ENCODE results near the gene LARGE1. TPM values are rescaled to one million over a fixed set of nuclear protein-coding genes. Genes with fewer than 3 reads are reported as not detected.

Gene LARGE1
- total RNA-seq, 1 donor, result 15.0 TPM

- H3K4me3 ChIP-seq (ENCODE audit: low read depth, low read length), result no peak overlapping the region
- no peak for TF ChIP-seq CTCF (IDR thresholded peaks at IDR 0.05; ENCODE audit: insufficient read depth, low read length)
- no peak for DNase-seq (ENCODE audit: low read depth)
These were observed 337.4 kb downstream of the LARGE1 start for GRCh38 chr22:33582822-33583400.

DNA sequence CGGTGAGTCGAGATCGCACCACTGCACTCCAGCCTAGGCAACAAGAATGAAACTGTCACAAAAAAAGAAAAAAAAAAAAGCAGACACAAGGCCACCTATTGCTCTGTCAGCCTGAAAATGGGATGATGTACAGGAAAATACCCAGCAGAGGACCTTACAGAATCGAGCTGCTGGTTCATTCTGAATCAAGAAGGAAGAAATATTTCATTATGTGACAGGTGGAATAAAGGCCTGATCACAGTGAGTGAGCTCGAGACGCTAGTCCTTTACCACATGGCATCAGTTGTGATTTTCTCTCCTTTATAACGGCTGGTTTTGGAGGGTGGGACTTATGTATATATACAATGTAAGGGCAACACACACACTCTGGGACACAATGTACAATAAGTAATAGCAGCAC lies 340.0 kb downstream of the LARGE1 start:
- no peak for DNase-seq (ENCODE audit: low read depth)
- no peak overlapping the region for H3K4me3 ChIP-seq (ENCODE audit: low read depth, low read length)
- no peak for TF ChIP-seq CTCF (IDR thresholded peaks at IDR 0.05; ENCODE audit: insufficient read depth, low read length)

- peak; percentile 57 for DNase-seq (ENCODE audit: low read depth)
- peak; percentile 97 for TF ChIP-seq CTCF (IDR thresholded peaks at IDR 0.05; ENCODE audit: insufficient read depth, low read length)
- H3K4me3 ChIP-seq (ENCODE audit: low read depth, low read length), result no peak overlapping the region
These were observed 340.7 kb downstream of the LARGE1 start for GRCh38 chr22:33579448-33580093.

DNA sequence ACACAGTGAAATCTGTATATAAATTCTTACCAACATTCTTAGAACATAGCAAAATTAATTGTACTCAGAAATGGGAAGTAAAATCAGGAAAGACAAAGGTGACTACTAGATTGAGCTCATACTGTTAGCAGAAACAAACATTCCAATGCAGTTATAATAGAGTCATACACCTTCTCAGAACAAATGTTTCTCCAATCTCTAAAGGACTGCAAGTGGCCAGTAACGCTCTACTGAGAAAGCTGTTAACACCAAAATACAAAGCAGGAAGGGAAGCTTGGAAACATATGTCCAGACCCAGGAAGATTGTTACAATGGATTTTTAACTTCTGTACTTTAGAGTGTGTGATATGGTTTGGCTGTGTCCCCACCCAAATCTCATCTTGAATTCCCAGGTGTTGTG lies 341.5 kb downstream of the LARGE1 start:
- H3K4me3 ChIP-seq (ENCODE audit: low read depth, low read length), result no peak overlapping the region
- no peak for TF ChIP-seq CTCF (IDR thresholded peaks at IDR 0.05; ENCODE audit: insufficient read depth, low read length)
- DNase-seq (ENCODE audit: low read depth), result no peak

DNA sequence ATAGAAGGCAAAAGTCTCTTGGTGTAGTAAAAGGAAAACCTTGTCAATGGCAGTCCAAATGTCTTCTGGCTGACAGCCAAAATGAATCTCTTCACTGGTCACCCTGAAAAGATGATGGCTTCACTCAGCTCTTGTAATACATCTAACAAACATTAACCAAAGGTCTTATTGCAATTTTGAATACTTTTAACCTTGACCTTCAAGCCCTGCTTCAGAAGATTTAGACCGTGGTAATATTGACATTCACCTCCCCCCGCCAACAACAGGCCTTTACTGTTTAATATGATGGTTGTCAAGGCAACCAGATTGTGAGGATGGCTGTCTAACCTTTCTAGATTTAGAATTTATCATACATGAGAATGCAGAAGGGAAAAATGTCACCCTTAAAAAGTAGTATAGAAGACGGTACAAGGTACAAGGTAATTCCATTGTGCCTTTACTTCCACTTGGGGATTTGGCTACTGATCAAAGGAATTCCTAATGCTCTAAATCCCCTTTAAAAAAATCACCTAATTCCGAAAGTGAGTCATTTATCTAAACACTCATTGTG lies 342.3 kb downstream of the LARGE1 start:
- H3K4me3 ChIP-seq (ENCODE audit: low read depth, low read length), result no peak overlapping the region
- no peak for DNase-seq (ENCODE audit: low read depth)
- no peak for TF ChIP-seq CTCF (IDR thresholded peaks at IDR 0.05; ENCODE audit: insufficient read depth, low read length)

GRCh38 chr22:33576205-33576604 lies 344.1 kb downstream of the LARGE1 start:
- no peak for TF ChIP-seq CTCF (IDR thresholded peaks at IDR 0.05; ENCODE audit: insufficient read depth, low read length)
- no peak overlapping the region for H3K4me3 ChIP-seq (ENCODE audit: low read depth, low read length)
- DNase-seq (ENCODE audit: low read depth), result no peak
